Osteoblast (primary cell): ENCODE results near the gene FAR1. TPM values are rescaled to one million over a fixed set of nuclear protein-coding genes. Genes with fewer than 3 reads are reported as not detected.
"Not testable (repeated sequence)": the region's sequence is repeated elsewhere in the genome, so short reads cannot be mapped to it uniquely, and the experiment has no call there.

Experiments used
- DNase-seq: peaks from one replicate; pipeline ENCODE4 v3.0.0; 2011; ENCODE audit warnings: low spot score, mixed read lengths; ENCODE audit not compliant: insufficient read length; ENCODE audit errors: missing footprints
- H2AFZ ChIP-seq: 2 replicates; pipeline ENCODE4 v1.6.0; 2011; ENCODE audit warnings: mild to moderate bottlenecking, low read length
- H3K27ac ChIP-seq: 2 replicates; pipeline ENCODE4 v1.5.1; 2011; ENCODE audit warnings: mild to moderate bottlenecking, low read depth, low read length, moderate library complexity
- H3K27me3 ChIP-seq: 2 replicates; pipeline ENCODE4 v1.6.0; 2012; ENCODE audit warnings: mild to moderate bottlenecking, control low read depth, inconsistent platforms, low read length, moderate library complexity; ENCODE audit not compliant: insufficient read depth
- H3K36me3 ChIP-seq: 2 replicates; pipeline ENCODE4 v1.5.1; 2011; ENCODE audit warnings: mild to moderate bottlenecking, low read length, control low read depth, moderate library complexity; ENCODE audit not compliant: insufficient read depth
- H3K4me1 ChIP-seq: 2 replicates; pipeline ENCODE4 v1.5.1; 2011; ENCODE audit warnings: mild to moderate bottlenecking, low read length, control low read depth, moderate library complexity; ENCODE audit not compliant: insufficient read depth
- H3K4me2 ChIP-seq: 2 replicates; pipeline ENCODE4 v1.6.0; 2011; ENCODE audit warnings: mild to moderate bottlenecking, low read length; ENCODE audit not compliant: insufficient read depth
- H3K4me3 ChIP-seq: fragments of 200-600 bp; sonication (generic); 3 replicates; pipeline ENCODE4 v1.5.1; 2012; ENCODE audit warnings: mild to moderate bottlenecking, low read length, inconsistent platforms; ENCODE audit not compliant: insufficient read depth
- H3K79me2 ChIP-seq: 2 replicates; pipeline ENCODE4 v1.6.0; 2012; ENCODE audit warnings: mild to moderate bottlenecking, low read length, control low read depth, inconsistent platforms; ENCODE audit not compliant: insufficient read depth
- H3K9me3 ChIP-seq: 2 replicates; pipeline ENCODE4 v1.5.1; 2011; ENCODE audit warnings: low read depth, low read length, control low read depth
- H4K20me1 ChIP-seq: 2 replicates; pipeline ENCODE4 v1.6.0; 2012; ENCODE audit warnings: mild to moderate bottlenecking, low read length, control low read depth; ENCODE audit not compliant: insufficient read depth
- CTCF ChIP-seq: IDR thresholded peaks from 2 replicates; pipeline ENCODE4 v1.5.1; 2011; ENCODE audit warnings: mild to moderate bottlenecking, low read depth, low read length, moderate library complexity; ENCODE audit errors: extremely low read depth
- total RNA-seq: library from RNA; depleted of rRNA; stranded (reverse); fragments of >200 nt; gene quantifications from 2 replicates; pipeline ENCODE4 v1.2.3, GENCODE V29; 2012

Gene FAR1
- total RNA-seq, 1 donor: 61.9 TPM

GRCh38 chr11:13638422-13638821 lies 30.0 kb upstream of the FAR1 start:
- H3K4me3 ChIP-seq: no peak overlapping the region
- H4K20me1 ChIP-seq: no peaks in the 10 kb centered on the region
- H3K27me3 ChIP-seq: no peaks in the 10 kb centered on the region
- no peaks in the 10 kb centered on the region for H3K4me1 ChIP-seq
- DNase-seq: no peak
- no peaks in the 10 kb centered on the region for H3K9me3 ChIP-seq
- H3K79me2 ChIP-seq: no peaks in the 10 kb centered on the region
- no peaks in the 10 kb centered on the region for H3K36me3 ChIP-seq
- H2AFZ ChIP-seq: no peak overlapping the region
- no peak for TF ChIP-seq CTCF
- H3K27ac ChIP-seq: no peak overlapping the region
- no peak overlapping the region for H3K4me2 ChIP-seq

GRCh38 chr11:13644997-13645687 lies 23.3 kb upstream of the FAR1 start:
- H3K27ac ChIP-seq: no peak overlapping the region
- H2AFZ ChIP-seq: no peak overlapping the region
- H3K27me3 ChIP-seq: no peaks in the 10 kb centered on the region
- no peaks in the 10 kb centered on the region for H3K4me1 ChIP-seq
- no peaks in the 10 kb centered on the region for H3K9me3 ChIP-seq
- no peak for TF ChIP-seq CTCF
- H3K4me3 ChIP-seq: no peak overlapping the region
- no peak overlapping the region for H3K4me2 ChIP-seq
- H3K36me3 ChIP-seq: no peaks in the 10 kb centered on the region
- DNase-seq: no peak
- H4K20me1 ChIP-seq: no peaks in the 10 kb centered on the region
- no peaks in the 10 kb centered on the region for H3K79me2 ChIP-seq

- Histone ChIP-seq H3K79me2 (no peaks in the 10 kb centered on the region), H3K27ac (no peak overlapping the region), H3K4me3 (no peak overlapping the region), H3K27me3 (no peaks in the 10 kb centered on the region), H3K4me2 (no peak overlapping the region), H3K36me3 (no peaks in the 10 kb centered on the region), H2AFZ (no peak overlapping the region), H4K20me1 (no peaks in the 10 kb centered on the region), H3K9me3 (no peaks in the 10 kb centered on the region), H3K4me1 (no peaks in the 10 kb centered on the region)
- DNase-seq: no peak
- TF ChIP-seq CTCF: no peak
Observed at GRCh38 chr11:13647391-13647790, 21.1 kb upstream of the FAR1 start.

- no peaks in the 10 kb centered on the region for H3K9me3 ChIP-seq
- no peaks in the 10 kb centered on the region for H4K20me1 ChIP-seq
- H3K4me1 ChIP-seq: no peaks in the 10 kb centered on the region
- H3K36me3 ChIP-seq: no peaks in the 10 kb centered on the region
- no peaks in the 10 kb centered on the region for H3K27me3 ChIP-seq
- no peaks in the 10 kb centered on the region for H3K79me2 ChIP-seq
- no peak overlapping the region for H2AFZ ChIP-seq
- no peak overlapping the region for H3K4me2 ChIP-seq
- no peak overlapping the region for H3K27ac ChIP-seq
- no peak for DNase-seq
- TF ChIP-seq CTCF: no peak
- no peak overlapping the region for H3K4me3 ChIP-seq
Observed at GRCh38 chr11:13649619-13650018, 18.8 kb upstream of the FAR1 start.

- not testable (repeated sequence) for H3K4me2 ChIP-seq, H3K27ac ChIP-seq, H3K36me3 ChIP-seq, H3K9me3 ChIP-seq, H3K79me2 ChIP-seq, H3K27me3 ChIP-seq, H3K4me1 ChIP-seq, H3K4me3 ChIP-seq, H2AFZ ChIP-seq, DNase-seq, H4K20me1 ChIP-seq
Observed at GRCh38 chr11:13651515-13651914, 17.0 kb upstream of the FAR1 start.
